AG04450 (cell line): ENCODE measurements around the gene PRRC2C. TPM values are rescaled to one million over a fixed set of nuclear protein-coding genes. Genes with fewer than 3 reads are reported as not detected.

Experiments
- CTCF ChIA-PET: fragments of 300-600, 350-600 bp; formaldehyde crosslinking; extraction: SDS; loops from one replicate; lab custom pipeline; 2022; ENCODE audit warnings: antibody characterized with exemption, inconsistent platforms; lab: Charles Lee
- POLR2A ChIA-PET: fragments of 350-600 bp; formaldehyde crosslinking; extraction: SDS; loops from one replicate; lab custom pipeline; 2021; ENCODE audit warnings: antibody characterized with exemption, inconsistent platforms; lab: Yijun Ruan, JAX
- DNase-seq: peaks from one replicate; pipeline ENCODE4 v3.0.0-alpha.2; 2011; ENCODE audit warnings: low read depth, low spot score
- H3K27ac ChIP-seq: one replicate; pipeline ENCODE4 v1.5.1; 2012; ENCODE audit warnings: low read depth, low read length, control low read depth
- H3K27me3 ChIP-seq: one replicate; pipeline ENCODE4 v1.6.0; 2012; ENCODE audit warnings: low read length; ENCODE audit not compliant: control insufficient read depth, insufficient read depth
- H3K4me3 ChIP-seq: 2 replicates; pipeline ENCODE4 v1.5.1; 2011; ENCODE audit warnings: mild to moderate bottlenecking, low read depth, low read length, control low read depth
- H3K9me3 ChIP-seq: 2 replicates; pipeline ENCODE4 v1.5.1; 2012; ENCODE audit warnings: low read length; ENCODE audit not compliant: control insufficient read depth, insufficient read depth
- CTCF ChIP-seq: IDR thresholded peaks from 2 replicates; pipeline ENCODE4 v1.5.1; 2011; ENCODE audit warnings: low read depth, low read length, control low read depth, inconsistent platforms
- polyA plus RNA-seq: library from polyadenylated mRNA; depleted of rRNA; stranded (reverse); fragments of >200 nt; gene quantifications from 2 replicates; pipeline ENCODE4 v1.2.3, GENCODE V29; 2011

Gene PRRC2C
- polyA plus RNA-seq, 1 experiment, result 66.4 TPM

- ChIA-PET CTCF (no interaction called here), POLR2A (no interaction called here)
- Histone ChIP-seq H3K27ac (no peak overlapping the region), H3K4me3 (no peak overlapping the region), H3K9me3 (no peaks in the 10 kb centered on the region), H3K27me3 (no peaks in the 10 kb centered on the region)
- TF ChIP-seq CTCF, result no peak
- no peak for DNase-seq
Observed at GRCh38 chr1:171581766-171582165, 96.4 kb downstream of the PRRC2C start.

- POLR2A ChIA-PET, result no interaction called here
- DNase-seq, result no peak
- Histone ChIP-seq H3K4me3 (no peak overlapping the region), H3K9me3 (no peaks in the 10 kb centered on the region), H3K27ac (no peak overlapping the region), H3K27me3 (no peaks in the 10 kb centered on the region)
- no peak for TF ChIP-seq CTCF
- CTCF ChIA-PET, result interaction anchor here (1.0 to 1.1 kb wide), 2 partner anchors 11 to 24 kb away, joined by 3 to 6 read pairs; no protein-coding TSS in a partner anchor
Observed at GRCh38 chr1:171582589-171582988, 97.3 kb downstream of the PRRC2C start.

- no peak overlapping the region for H3K4me3 ChIP-seq
- H3K9me3 ChIP-seq, result no peaks in the 10 kb centered on the region
- H3K27ac ChIP-seq, result no peak overlapping the region
- DNase-seq, result no peak
- H3K27me3 ChIP-seq, result no peaks in the 10 kb centered on the region
- POLR2A ChIA-PET, result interaction anchor here (0.6 kb wide), 2 partner anchors 13 to 87 kb away, joined by 3 to 5 read pairs; no protein-coding TSS in a partner anchor
- TF ChIP-seq CTCF, result no peak
- CTCF ChIA-PET, result interaction anchor here (0.6 to 1.1 kb wide), 3 partner anchors 8 to 23 kb away, joined by 3 to 6 read pairs (median 3); no protein-coding TSS in a partner anchor
Observed at GRCh38 chr1:171583591-171584201, 98.4 kb downstream of the PRRC2C start.

- no peak for TF ChIP-seq CTCF
- H3K27ac ChIP-seq, result no peak overlapping the region
- ChIA-PET CTCF (interaction anchor here (0.7 kb wide), 2 partner anchors 81 to 827 kb away, joined by 5 to 11 read pairs; no protein-coding TSS in a partner anchor), POLR2A (no interaction called here)
- no peak overlapping the region for H3K4me3 ChIP-seq
- no peaks in the 10 kb centered on the region for H3K9me3 ChIP-seq
- no peak for DNase-seq
- H3K27me3 ChIP-seq, result no peaks in the 10 kb centered on the region
Observed at GRCh38 chr1:171585715-171586114, 100.4 kb downstream of the PRRC2C start.

- no peak overlapping the region for H3K27ac ChIP-seq
- ChIA-PET CTCF (interaction anchor here (0.7 to 1.6 kb wide), 2 partner anchors 10 to 46 kb away, joined by 3 read pairs; no protein-coding TSS in a partner anchor), POLR2A (no interaction called here)
- H3K9me3 ChIP-seq, result no peaks in the 10 kb centered on the region
- no peaks in the 10 kb centered on the region for H3K27me3 ChIP-seq
- H3K4me3 ChIP-seq, result no peak overlapping the region
- DNase-seq, result no peak
- no peak for TF ChIP-seq CTCF
Observed at GRCh38 chr1:171588230-171588629, 102.9 kb downstream of the PRRC2C start.
